Measurements from ENCODE around the gene XXYLT1.

The XXYLT1 gene

DNA sequence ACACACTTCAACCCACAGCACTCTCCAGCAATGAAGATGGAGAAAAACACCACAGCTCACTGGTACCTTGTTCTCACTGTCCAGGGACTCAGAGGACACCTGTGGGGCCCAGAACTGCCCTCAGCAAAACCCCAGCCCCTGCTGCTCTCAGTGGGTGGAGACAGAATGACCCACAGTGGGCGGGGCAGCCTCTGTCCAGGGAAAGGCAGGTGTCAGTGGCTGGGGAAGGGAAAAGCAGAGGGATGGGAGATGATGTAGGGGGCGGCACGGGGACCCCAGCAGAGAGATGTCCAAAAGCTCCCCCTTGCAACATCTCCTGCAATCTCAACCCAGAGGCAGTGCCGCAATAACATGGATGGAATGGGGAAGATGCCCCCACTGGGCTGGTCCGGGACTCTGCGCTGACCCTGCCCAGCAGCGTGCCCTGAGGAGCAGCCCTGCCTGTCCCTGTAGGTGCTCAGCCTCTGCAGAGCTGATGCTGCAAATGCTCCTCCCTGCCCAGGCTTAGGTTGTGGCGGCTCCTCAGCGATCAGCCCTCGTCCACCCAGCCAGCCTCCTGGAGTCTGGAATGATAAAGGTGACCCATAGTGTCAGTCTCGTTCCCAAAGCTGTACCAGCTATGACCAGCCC lies 193.9 kb downstream of the XXYLT1 start:
- H3K4me3 ChIP-seq (ENCODE audit: low read length), result no peak overlapping the region
- TF ChIP-seq, protein P1, sequence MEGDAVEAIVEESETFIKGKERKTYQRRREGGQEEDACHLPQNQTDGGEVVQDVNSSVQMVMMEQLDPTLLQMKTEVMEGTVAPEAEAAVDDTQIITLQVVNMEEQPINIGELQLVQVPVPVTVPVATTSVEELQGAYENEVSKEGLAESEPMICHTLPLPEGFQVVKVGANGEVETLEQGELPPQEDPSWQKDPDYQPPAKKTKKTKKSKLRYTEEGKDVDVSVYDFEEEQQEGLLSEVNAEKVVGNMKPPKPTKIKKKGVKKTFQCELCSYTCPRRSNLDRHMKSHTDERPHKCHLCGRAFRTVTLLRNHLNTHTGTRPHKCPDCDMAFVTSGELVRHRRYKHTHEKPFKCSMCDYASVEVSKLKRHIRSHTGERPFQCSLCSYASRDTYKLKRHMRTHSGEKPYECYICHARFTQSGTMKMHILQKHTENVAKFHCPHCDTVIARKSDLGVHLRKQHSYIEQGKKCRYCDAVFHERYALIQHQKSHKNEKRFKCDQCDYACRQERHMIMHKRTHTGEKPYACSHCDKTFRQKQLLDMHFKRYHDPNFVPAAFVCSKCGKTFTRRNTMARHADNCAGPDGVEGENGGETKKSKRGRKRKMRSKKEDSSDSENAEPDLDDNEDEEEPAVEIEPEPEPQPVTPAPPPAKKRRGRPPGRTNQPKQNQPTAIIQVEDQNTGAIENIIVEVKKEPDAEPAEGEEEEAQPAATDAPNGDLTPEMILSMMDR (IDR thresholded peaks at IDR 0.05; ENCODE audit: insufficient read depth, low read depth, low read length, missing control alignments), result no peak
- no peak for DNase-seq (ENCODE audit: low read depth)

DNA sequence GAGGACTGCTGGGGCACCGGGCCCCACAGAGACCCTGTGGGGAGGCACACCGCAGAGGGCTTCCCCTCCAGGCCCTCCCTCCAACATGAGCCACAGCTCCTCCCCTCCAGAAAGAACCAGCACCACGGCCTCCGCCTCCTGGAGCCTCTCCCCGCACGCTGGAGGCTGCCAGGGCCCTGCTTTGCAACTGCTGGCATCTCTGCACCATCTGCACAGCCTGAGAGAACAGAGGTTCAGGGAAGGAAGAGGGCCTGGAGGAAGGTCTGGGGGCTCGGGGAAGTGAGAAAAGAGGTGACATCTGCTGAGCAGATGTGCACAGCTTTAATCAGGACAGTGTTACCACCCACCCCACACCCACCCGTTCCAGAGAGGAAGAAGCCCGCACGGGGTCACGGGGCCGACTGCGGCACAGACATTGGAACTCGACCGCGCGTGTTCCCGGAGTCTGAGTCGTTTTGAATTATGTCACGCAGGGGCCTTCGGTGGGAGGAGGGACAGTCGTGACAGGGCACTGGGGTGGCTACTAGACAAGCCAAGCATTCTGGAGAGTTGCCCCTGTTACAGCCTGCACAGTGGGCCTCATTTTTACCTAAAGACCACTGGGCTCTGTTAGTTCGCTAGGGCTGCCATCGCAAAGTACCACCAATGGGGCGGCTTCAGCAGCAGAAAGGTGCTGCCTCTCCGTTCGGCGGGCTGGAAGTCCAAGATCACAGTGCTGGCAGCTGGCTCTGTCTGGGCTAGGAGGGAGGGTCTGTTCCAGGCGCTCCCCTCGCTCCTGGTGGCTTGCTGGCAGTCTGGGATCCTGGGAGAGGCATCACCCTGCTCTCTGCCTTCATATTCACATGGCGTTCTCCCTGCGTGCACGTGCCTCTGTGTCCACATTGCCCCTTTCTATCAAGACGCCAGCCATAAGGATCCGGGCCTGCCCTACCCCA lies 194.8 kb downstream of the XXYLT1 start:
- TF ChIP-seq, protein P1 (IDR thresholded peaks at IDR 0.05; ENCODE audit: insufficient read depth, low read depth, low read length, missing control alignments), result no peak
- DNase-seq (ENCODE audit: low read depth), result no peak
- H3K4me3 ChIP-seq (ENCODE audit: low read length), result no peak overlapping the region

DNA sequence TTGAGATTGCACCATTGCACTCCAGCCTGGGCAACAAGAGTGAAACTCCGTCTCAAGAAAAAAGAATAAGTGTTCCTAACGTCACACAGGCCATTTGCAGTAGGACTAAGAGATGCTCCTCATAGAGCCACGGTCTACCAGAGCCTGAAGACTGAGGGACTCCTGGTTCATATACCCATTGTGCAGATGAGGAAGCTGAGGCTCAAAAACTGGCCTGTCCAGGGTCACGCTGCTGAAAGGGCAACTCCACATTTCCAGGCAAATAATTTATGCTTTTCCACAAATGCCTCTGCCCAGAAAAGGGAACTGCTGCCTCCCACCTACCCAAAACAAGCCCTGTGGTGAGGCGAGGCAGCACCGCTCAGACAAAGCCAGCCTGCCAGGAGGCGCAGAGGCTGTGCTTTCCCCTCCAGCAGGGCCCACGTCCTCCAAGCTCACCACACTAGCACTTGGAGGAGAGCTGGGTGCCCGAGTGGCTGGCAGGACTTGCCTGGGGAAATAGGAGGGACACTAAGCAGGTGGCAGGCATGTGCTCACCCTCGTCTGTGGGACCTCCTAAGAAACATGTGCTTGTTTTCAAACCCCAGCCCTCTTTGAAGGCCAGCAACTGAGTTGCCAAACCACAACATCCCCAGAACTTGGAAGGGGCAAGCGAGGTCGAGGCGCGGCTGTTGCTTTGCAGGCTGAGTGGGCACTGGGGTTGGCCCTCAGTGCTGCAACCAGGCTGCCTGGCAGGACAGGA lies 195.6 kb downstream of the XXYLT1 start:
- H3K4me3 ChIP-seq (ENCODE audit: low read length), result no peak overlapping the region
- TF ChIP-seq, protein P1 (IDR thresholded peaks at IDR 0.05; ENCODE audit: insufficient read depth, low read depth, low read length, missing control alignments), result no peak
- no peak for DNase-seq (ENCODE audit: low read depth)

DNA sequence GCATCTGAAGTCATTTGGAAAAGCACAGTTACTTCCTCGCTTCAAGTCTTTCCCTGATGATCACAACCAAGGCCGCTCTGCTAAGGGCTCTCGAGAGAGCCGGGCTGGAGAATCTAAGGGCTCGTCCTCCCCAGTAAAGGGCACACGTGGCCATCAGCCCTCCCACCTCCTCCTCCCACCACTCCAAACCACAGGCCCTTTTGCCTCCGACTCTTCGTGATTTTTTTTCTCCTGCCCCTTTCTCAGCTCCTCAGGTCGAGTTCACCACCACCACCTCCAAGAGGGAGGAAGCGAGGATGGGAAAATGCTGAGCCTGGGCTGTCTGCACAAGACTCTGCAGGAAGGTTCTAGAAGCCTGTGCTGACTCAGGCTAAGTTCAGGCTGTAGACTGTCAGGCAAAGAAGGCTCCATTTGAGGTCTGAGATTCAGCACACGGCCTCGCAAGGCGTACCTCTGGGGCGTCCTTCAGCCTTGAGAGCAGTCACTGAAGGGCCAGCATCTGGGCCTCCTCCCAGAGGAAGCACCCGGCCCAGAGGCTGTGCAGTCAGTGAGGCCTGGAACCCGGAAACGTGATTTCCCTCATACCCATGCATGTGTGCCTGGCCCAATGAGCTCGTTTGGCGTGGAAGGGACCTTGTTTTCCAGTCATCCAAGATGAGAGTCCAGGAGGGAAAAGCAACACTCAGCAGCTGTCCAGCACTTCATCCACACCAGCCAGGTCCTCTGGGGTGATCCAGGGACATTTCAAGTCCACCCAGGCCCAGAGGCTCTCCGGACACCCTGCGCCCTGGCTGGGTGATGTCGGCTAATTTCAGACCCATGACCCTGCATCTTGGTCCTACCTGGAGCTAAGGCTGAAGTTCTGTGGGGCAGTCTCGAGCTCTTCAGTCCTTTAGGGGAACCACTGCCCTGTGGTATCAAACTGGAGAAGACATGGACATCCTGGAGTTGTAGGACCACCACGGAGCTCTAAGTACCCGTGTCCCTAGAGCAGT lies 196.8 kb downstream of the XXYLT1 start:
- no peak overlapping the region for H3K4me3 ChIP-seq (ENCODE audit: low read length)
- TF ChIP-seq, protein P1 (IDR thresholded peaks at IDR 0.05; ENCODE audit: insufficient read depth, low read depth, low read length, missing control alignments), result no peak
- DNase-seq (ENCODE audit: low read depth), result no peak

DNA sequence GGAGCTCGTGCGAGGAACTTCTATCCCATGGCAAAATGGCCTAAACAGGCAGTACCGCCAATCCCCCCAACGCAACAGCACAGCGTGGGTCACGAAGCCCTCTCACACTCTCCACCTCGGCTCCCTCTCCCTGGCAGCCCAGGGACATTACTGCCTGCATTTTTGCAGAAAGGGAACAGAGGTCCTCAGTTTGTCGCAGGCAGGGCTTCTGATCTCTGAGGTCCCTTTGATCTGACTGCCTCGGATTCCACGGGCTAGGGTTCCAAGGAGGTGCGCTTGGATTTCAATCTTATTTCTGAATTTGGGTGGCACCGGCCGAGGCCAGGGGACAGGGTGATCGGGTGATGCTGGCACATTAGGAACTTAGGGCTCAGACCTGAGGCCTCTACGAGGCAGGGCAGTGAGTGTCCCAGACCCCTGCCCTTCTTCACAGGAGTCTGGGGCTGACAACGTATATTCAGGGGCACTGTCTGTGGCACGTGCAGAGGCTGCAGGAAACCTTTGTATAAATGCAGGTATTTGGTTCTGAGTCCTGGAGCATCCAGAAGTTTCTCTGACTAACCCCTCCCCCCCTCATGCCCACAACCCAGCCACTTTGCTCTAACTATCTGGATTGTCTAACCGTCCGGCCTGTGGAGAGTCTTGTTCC lies 197.9 kb downstream of the XXYLT1 start:
- TF ChIP-seq, protein P1 (IDR thresholded peaks at IDR 0.05; ENCODE audit: insufficient read depth, low read depth, low read length, missing control alignments), result no peak
- no peak overlapping the region for H3K4me3 ChIP-seq (ENCODE audit: low read length)
- DNase-seq (ENCODE audit: low read depth), result no peak
